ENCODE data around the gene MIF.
A peak's percentile ranks its signal among the peaks of the same experiment; 100 is the strongest.
"Not testable (repeated sequence)": the region's sequence is repeated elsewhere in the genome, so short reads cannot be mapped to it uniquely, and the experiment has no call there.

The MIF gene

GRCh38 chr22:23904573-23905254 lies 10.5 kb downstream of the MIF start:
- no peak for DNase-seq

GRCh38 chr22:23906641-23907040 lies 12.5 kb downstream of the MIF start:
- no peak for DNase-seq

GRCh38 chr22:23907423-23907822 lies 13.2 kb downstream of the MIF start:
- DNase-seq, result not testable (repeated sequence)

GRCh38 chr22:23908587-23909205 lies 14.5 kb downstream of the MIF start:
- DNase-seq, result no peak

- no peak for DNase-seq
These were observed 15.2 kb downstream of the MIF start for GRCh38 chr22:23909296-23909898.

GRCh38 chr22:23910496-23911190 lies 16.5 kb downstream of the MIF start:
- DNase-seq, result no peak

- DNase-seq, result no peak
These were observed 17.3 kb downstream of the MIF start for GRCh38 chr22:23911318-23911980.

GRCh38 chr22:23912293-23912903 lies 18.2 kb downstream of the MIF start:
- DNase-seq, result no peak

- DNase-seq, result no peak
These were observed 19.1 kb downstream of the MIF start for GRCh38 chr22:23913306-23913660.

GRCh38 chr22:23913661-23914353 lies 19.6 kb downstream of the MIF start:
- DNase-seq, result peak; percentile 98

- no peak for DNase-seq
These were observed 21.1 kb downstream of the MIF start for GRCh38 chr22:23915290-23915689.

GRCh38 chr22:23920267-23920611 lies 26.1 kb downstream of the MIF start:
- not testable (repeated sequence) for DNase-seq

- DNase-seq, result not testable (repeated sequence)
These were observed 27.5 kb downstream of the MIF start for GRCh38 chr22:23921586-23922201.

- DNase-seq, result no peak
These were observed 28.7 kb downstream of the MIF start for GRCh38 chr22:23922921-23923320.

- no peak for DNase-seq
These were observed 30.9 kb downstream of the MIF start for GRCh38 chr22:23925020-23925606.

GRCh38 chr22:23926561-23926960 lies 32.4 kb downstream of the MIF start:
- DNase-seq, result no peak

GRCh38 chr22:23938328-23939016 lies 44.3 kb downstream of the MIF start:
- DNase-seq, result no peak

- no peak for DNase-seq
These were observed 44.8 kb downstream of the MIF start for GRCh38 chr22:23939017-23939357.

- DNase-seq, result not testable (repeated sequence)
These were observed 46.0 kb downstream of the MIF start for GRCh38 chr22:23940166-23940565.
